A549 treated with GW870086 at 1 μM for 4 hours (cell line): ENCODE data around the gene CLIC5. TPM values are rescaled to one million over a fixed set of nuclear protein-coding genes. Genes with fewer than 3 reads are reported as not detected.

Experiments
- total RNA-seq: library from RNA; stranded (reverse); fragments of 200-300 nt; extraction: Qiagen RNA extraction; gene quantifications from 5 replicates; pipeline ENCODE4 v1.2.3, GENCODE V29; 2022; ENCODE audit warnings: low read depth

CLIC5 gene
- 0.10 TPM in 1 of 5 replicates, not detected in the others for total RNA-seq

GRCh38 chr6:46015119-46015968, at the start of gene CLIC5:
Gene CLIC5, minus strand, starts transcription at chr6:46015860. Its CDS starts 318 bp downstream, at chr6:46015542.

Other genes with a start within 250 kb of the CLIC5 start
- 0.11 to 0.41 TPM (median 0.25 TPM) in 5 replicates for gene ENPP4, start 114.1 kb upstream of the CLIC5 start, total RNA-seq
- gene ENPP5, start 155.1 kb upstream of the CLIC5 start, total RNA-seq = not detected in 5 replicates